ENCODE data around the gene CIAO3. TPM values are rescaled to one million over a fixed set of nuclear protein-coding genes. Genes with fewer than 3 reads are reported as not detected.
"Not testable (repeated sequence)": the region's sequence is repeated elsewhere in the genome, so short reads cannot be mapped to it uniquely, and the experiment has no call there.

Gene CIAO3
- total RNA-seq, 4 donors from 2014 or later = 19.4 to 33.3 (median 30.2) TPM

- 90% methylated on average over 9 of the region's 9 CpGs for WGBS
- DNase-seq (ENCODE audit: extremely low spot score) = no peak
- TF ChIP-seq EP300 (IDR thresholded peaks at IDR 0.05) = no peak
- no peak for TF ChIP-seq POLR2AphosphoS5 (IDR thresholded peaks at IDR 0.05)
- TF ChIP-seq POLR2A (IDR thresholded peaks at IDR 0.05; ENCODE audit: low read depth) = no peak
- TF ChIP-seq CTCF (IDR thresholded peaks at IDR 0.05) = no peak
- Histone ChIP-seq H3K4me1 (no peaks in the 10 kb centered on the region), H3K9me3 (no peaks in the 10 kb centered on the region), H3K36me3 (no peaks in the 10 kb centered on the region), H3K4me3 (no peak overlapping the region), H3K27me3 (peaks cover 0 to 85% (median 4%) of the 10 kb centered on the region in 4 donors), H3K27ac (replicated peaks in 1 of 4) (no peak overlapping the region)
- intact Hi-C loops (cut with DNase I) = no loop called here
Observed at GRCh38 chr16:776824-777223, 36.0 kb upstream of the CIAO3 start.

GRCh38 chr16:776298-776697, 35.5 kb upstream of the CIAO3 start:
- H3K9me3 ChIP-seq; H3K4me1 ChIP-seq; H3K4me3 ChIP-seq; DNase-seq (ENCODE audit: extremely low spot score); H3K27ac ChIP-seq (replicated peaks in 1 of 4); H3K36me3 ChIP-seq; intact Hi-C loops (cut with DNase I): not testable (repeated sequence)
- 89% methylated on average over 10 of the region's 10 CpGs for WGBS
- H3K27me3 ChIP-seq = peaks cover 0 to 79% (median 4%) of the 10 kb centered on the region in 4 donors

- Histone ChIP-seq H3K36me3 (no peaks in the 10 kb centered on the region), H3K9me3 (no peaks in the 10 kb centered on the region), H3K27me3 (peaks cover 0 to 76% (median 4%) of the 10 kb centered on the region in 4 donors), H3K4me3 (no peak overlapping the region), H3K4me1 (no peaks in the 10 kb centered on the region), H3K27ac (replicated peaks in 1 of 4) (no peak overlapping the region)
- TF ChIP-seq EP300 (IDR thresholded peaks at IDR 0.05) = no peak
- TF ChIP-seq CTCF (IDR thresholded peaks at IDR 0.05) = no peak
- TF ChIP-seq POLR2A (IDR thresholded peaks at IDR 0.05; ENCODE audit: low read depth) = no peak
- TF ChIP-seq POLR2AphosphoS5 (IDR thresholded peaks at IDR 0.05) = no peak
- DNase-seq (ENCODE audit: extremely low spot score) = no peak
- WGBS = 74% methylated on average over 26 of the region's 36 CpGs
- intact Hi-C loops (cut with DNase I) = no loop called here
Observed at GRCh38 chr16:775236-775796, 34.5 kb upstream of the CIAO3 start.

- Histone ChIP-seq H3K27me3 (peaks cover 0 to 76% (median under 1%) of the 10 kb centered on the region in 4 donors), H3K27ac (replicated peaks in 1 of 4) (no peak overlapping the region), H3K9me3 (no peaks in the 10 kb centered on the region), H3K4me3 (no peak overlapping the region), H3K4me1 (no peaks in the 10 kb centered on the region), H3K36me3 (no peaks in the 10 kb centered on the region)
- WGBS = 84% methylated on average over 3 of the region's 46 CpGs
- intact Hi-C loops (cut with DNase I) = no loop called here
- no peak for DNase-seq (ENCODE audit: extremely low spot score)
- no peak for TF ChIP-seq POLR2AphosphoS5 (IDR thresholded peaks at IDR 0.05)
- no peak for TF ChIP-seq EP300 (IDR thresholded peaks at IDR 0.05)
- TF ChIP-seq POLR2A (IDR thresholded peaks at IDR 0.05; ENCODE audit: low read depth) = no peak
- no peak for TF ChIP-seq CTCF (IDR thresholded peaks at IDR 0.05)
Observed at GRCh38 chr16:774086-775001, 33.5 kb upstream of the CIAO3 start.

- no peak overlapping the region for H3K4me3 ChIP-seq
- no peaks in the 10 kb centered on the region for H3K4me1 ChIP-seq
- no peak for DNase-seq (ENCODE audit: extremely low spot score)
- peaks cover 0 to 71% (median 0%) of the 10 kb centered on the region in 4 donors for H3K27me3 ChIP-seq
- no peaks in the 10 kb centered on the region for H3K9me3 ChIP-seq
- no peaks in the 10 kb centered on the region for H3K36me3 ChIP-seq
- WGBS = 97% methylated on average over 12 of the region's 18 CpGs
- no peak overlapping the region for H3K27ac ChIP-seq (replicated peaks in 1 of 4)
- intact Hi-C loops (cut with DNase I) = no loop called here
- no peak for TF ChIP-seq POLR2AphosphoS5 (IDR thresholded peaks at IDR 0.05)
Observed at GRCh38 chr16:772959-773358, 32.2 kb upstream of the CIAO3 start.

All from esophagus muscularis mucosa (tissue), 4 donors.